Astrocyte (in vitro differentiated cells and primary cell): ENCODE data around the gene OR4M1.
"Not testable (repeated sequence)": the region's sequence is repeated elsewhere in the genome, so short reads cannot be mapped to it uniquely, and the experiment has no call there.

ENCODE experiments used
- EZH2 ChIP-seq: IDR thresholded peaks from 2 replicates; pipeline ENCODE4 v1.6.1; 2012; ENCODE audit warnings: mild to moderate bottlenecking, low read length, inconsistent platforms; ENCODE audit not compliant: insufficient read depth
- TF ChIP-seq, protein P1 (sequence below): IDR thresholded peaks from 2 replicates; pipeline ENCODE4 v1.5.1; 2011; ENCODE audit warnings: low read depth, mild to moderate bottlenecking, inconsistent platforms, low read length, moderate library complexity; ENCODE audit not compliant: insufficient read depth

DNA sequence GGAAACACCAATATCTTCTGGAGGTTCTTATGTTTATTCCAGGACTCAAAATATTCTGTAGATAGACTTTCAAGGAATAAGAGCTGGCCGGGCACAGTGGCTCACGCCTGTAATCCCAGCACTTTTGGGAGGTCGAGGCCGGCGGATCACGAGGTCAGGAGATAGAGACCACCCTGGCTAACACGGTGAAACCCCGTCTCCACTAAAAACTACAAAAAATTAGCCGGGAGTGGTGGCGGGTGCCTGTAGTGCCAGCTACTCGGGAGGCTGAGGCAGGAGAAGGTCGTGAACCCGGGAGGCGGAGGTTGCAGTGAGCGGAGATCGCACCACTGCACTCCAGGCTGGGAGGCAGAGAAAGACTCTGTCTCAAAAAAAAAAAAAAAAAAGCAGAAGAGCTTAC, 12.5 kb downstream of the OR4M1 start:
- TF ChIP-seq, protein P1, sequence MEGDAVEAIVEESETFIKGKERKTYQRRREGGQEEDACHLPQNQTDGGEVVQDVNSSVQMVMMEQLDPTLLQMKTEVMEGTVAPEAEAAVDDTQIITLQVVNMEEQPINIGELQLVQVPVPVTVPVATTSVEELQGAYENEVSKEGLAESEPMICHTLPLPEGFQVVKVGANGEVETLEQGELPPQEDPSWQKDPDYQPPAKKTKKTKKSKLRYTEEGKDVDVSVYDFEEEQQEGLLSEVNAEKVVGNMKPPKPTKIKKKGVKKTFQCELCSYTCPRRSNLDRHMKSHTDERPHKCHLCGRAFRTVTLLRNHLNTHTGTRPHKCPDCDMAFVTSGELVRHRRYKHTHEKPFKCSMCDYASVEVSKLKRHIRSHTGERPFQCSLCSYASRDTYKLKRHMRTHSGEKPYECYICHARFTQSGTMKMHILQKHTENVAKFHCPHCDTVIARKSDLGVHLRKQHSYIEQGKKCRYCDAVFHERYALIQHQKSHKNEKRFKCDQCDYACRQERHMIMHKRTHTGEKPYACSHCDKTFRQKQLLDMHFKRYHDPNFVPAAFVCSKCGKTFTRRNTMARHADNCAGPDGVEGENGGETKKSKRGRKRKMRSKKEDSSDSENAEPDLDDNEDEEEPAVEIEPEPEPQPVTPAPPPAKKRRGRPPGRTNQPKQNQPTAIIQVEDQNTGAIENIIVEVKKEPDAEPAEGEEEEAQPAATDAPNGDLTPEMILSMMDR: not testable (repeated sequence)
- not testable (repeated sequence) for TF ChIP-seq EZH2
